Epidermal melanocyte (primary cell): ENCODE measurements around the gene ACP2.

Source experiments
- DNase-seq: peaks from one replicate; pipeline ENCODE4 v3.0.0; 2011; ENCODE audit warnings: low spot score; ENCODE audit not compliant: insufficient read length

ACP2 gene

GRCh38 chr11:47269002-47269828 lies 20.6 kb upstream of the ACP2 start:
- DNase-seq, result peak; percentile 86

- no peak for DNase-seq
These were observed 19.9 kb upstream of the ACP2 start for GRCh38 chr11:47268448-47269001.

GRCh38 chr11:47267876-47268275 lies 19.3 kb upstream of the ACP2 start:
- DNase-seq, result no peak

- no peak for DNase-seq
These were observed 15.9 kb upstream of the ACP2 start for GRCh38 chr11:47264521-47264920.

- no peak for DNase-seq
These were observed 15.5 kb upstream of the ACP2 start for GRCh38 chr11:47264119-47264518.

GRCh38 chr11:47261291-47261800 lies 12.7 kb upstream of the ACP2 start:
- no peak for DNase-seq

- no peak for DNase-seq
These were observed 11.8 kb upstream of the ACP2 start for GRCh38 chr11:47260366-47260765.

- DNase-seq, result peak; percentile 64
These were observed 10.8 kb upstream of the ACP2 start for GRCh38 chr11:47259232-47259977.

GRCh38 chr11:47258317-47258902 lies 9.8 kb upstream of the ACP2 start:
- DNase-seq, result no peak

GRCh38 chr11:47257517-47258316 lies 9.1 kb upstream of the ACP2 start, which contains the start of gene NR1H3:
NR1H3 (plus strand) TSS chr11:47257996; CDS start chr11:47259217, 1,221 bp downstream.
- peak; percentile 74 for DNase-seq

GRCh38 chr11:47257177-47257516 lies 8.5 kb upstream of the ACP2 start:
- no peak for DNase-seq

- no peak for DNase-seq
These were observed 7.8 kb upstream of the ACP2 start for GRCh38 chr11:47256374-47256773.

GRCh38 chr11:47254386-47254785 lies 5.8 kb upstream of the ACP2 start:
- DNase-seq, result no peak

GRCh38 chr11:47253660-47254059 lies 5.0 kb upstream of the ACP2 start:
- DNase-seq, result no peak

- DNase-seq, result no peak
These were observed 3.1 kb upstream of the ACP2 start for GRCh38 chr11:47251751-47252150.

- DNase-seq, result no peak
These were observed 733 bp upstream of the ACP2 start for GRCh38 chr11:47249378-47249715.

GRCh38 chr11:47248304-47248663 lies 330 bp downstream of the ACP2 start:
- no peak for DNase-seq

GRCh38 chr11:47247502-47247901 lies 1.1 kb downstream of the ACP2 start:
- DNase-seq, result no peak

GRCh38 chr11:47245611-47246357 lies 2.8 kb downstream of the ACP2 start:
- DNase-seq, result no peak
